Superior temporal gyrus (tissue), 1 donor: ENCODE measurements around the gene ADGRL1.
"Not testable (repeated sequence)": the region's sequence is repeated elsewhere in the genome, so short reads cannot be mapped to it uniquely, and the experiment has no call there.

Source experiments
- DNase-seq: peaks from one replicate; pipeline ENCODE4 v3.0.0-alpha.2; 2016; ENCODE audit errors: extremely low spot score

The ADGRL1 gene

DNA sequence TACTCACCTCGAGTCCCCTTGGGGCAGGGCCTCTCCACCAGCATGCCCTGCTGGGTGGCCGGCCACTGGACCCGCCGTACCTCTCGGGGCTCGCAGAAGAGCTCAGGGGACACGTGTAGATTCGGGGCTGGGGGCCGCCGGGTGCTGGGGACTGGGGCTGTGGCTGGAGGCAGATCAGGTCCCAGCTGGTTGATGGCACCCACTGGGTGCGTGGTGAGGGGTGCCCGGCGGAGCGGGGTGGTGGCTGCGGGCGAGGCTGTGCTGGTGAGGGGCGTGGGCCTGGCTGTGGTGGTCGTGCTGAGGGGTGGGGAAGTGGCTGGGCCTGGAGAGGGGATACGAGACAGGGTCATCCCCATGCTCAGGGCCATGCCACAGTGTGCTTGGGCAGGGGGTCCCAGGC lies 44.7 kb downstream of the ADGRL1 start:
- DNase-seq, result no peak

DNA sequence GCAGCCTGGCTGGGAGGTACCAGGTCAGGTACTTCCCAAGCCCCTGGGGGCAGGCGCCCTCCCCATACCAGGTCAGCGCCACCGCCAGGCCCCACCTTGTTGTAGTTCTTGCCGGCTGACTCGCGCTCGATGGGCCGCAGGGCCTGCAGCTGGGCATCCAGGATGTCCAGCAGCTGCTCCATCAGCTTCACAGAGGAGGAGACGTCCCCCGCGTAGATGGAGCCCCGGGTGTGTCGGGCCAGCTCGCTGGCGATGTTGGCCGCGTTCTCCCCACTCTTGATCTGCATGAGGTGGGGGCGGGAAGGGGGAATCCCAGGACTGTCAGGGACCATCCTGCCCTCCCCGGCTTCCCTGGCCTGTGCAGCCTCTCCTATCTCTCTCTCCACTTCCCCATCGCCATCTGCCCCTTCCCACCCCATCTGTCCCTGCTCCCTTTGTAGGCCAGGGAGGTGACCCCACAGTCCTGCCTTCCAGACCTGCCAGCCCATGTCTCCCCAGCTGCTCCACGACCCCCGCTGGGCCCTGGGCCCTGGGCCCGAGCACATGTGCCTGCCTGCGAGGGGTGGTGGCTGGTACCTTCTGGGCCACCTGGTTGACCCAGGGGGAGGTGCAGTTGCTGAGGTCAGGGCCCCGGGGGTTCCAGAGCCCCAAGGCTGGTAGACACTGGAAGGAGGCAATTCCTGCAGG lies 45.8 kb downstream of the ADGRL1 start:
- no peak for DNase-seq

DNA sequence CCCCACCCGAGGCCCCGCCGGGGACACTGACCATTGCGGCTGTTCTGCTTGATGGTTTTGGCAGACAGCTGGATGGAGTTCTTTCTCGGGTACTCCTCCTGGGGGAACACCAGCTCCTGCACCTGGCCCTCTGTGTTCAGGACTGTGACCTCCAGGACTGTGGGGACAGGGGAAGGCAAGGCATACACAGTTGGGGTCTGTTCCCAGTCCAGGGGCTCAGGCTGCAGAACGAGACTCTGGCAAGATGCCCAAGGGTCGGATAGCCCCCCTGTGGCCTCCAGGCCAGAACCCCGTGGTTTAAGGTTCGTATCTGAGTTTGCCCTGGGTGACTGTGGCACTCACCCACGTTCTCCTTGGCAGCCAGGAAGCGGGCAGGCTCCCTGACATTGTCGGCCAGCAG lies 46.9 kb downstream of the ADGRL1 start:
- no peak for DNase-seq

DNA sequence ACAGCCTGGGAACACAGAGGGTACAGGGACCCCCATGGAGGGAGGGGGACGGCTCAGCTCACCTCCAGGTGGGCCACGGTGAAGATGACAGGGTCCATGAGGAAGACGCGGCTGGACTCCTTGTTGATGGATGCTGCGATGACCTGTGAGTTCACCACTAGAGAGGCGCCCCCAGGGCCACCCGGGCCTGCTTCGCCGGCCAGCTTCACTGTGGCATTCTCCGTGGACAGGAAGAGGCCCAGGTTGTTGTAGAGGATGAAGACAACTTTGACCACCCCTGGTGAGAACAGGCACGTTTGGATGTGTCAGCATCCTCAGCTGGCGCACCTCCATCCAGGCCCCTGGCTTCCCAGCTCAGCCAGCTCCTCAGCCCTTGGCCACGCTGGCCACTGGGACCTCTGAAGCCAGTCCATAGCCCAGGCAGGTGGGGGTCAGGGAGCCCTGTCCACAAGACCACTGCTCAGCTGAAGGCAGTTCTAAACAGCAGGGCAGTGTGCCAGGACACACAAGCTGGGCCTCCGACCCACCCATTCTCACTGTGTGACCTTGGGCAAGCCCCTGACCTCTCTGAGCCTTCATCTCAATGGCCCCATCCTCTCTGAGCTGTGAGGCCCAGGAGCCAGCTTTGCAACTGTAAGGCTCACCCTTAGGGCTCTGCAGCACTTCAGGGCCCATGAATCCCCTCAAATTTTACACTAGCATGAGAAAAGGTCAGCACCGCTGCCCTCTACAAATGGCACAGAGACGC lies 47.5 kb downstream of the ADGRL1 start:
- no peak for DNase-seq

DNA sequence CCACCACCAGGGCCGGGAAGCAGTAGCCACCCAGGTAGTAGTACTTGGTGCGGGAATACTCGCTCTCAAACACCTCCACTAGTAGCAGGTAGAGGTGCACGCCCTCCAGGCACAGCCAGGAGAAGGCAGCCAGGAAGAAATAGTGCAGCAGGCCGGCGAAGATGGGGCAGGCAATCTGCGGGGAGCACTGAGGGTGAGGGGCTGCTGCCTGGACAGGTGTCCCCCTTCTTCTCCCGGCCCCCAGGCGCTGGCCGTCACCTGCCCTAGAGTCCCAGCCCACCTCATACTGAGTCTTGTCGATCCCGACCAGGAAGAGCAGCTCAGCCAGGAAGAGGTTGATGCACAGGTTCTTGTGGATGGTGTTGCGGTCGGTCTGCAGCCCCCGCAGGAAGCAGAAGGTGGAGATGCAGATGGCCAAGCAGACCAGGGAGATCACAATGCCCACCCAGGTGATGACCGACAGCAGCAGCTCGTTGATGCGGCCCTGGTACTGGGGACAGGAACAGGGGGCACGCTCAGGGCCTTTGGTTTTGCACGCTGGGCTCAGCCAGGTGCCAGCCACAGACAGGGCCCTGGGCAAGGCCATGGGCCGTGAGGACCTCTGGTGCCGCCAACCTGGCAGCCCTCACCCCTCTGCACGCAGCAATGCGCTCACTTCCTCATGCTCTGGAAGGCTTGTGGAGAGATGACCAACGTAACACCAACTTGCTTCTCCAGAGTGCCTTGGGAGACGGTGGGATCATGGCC lies 48.8 kb downstream of the ADGRL1 start:
- no peak for DNase-seq

DNA sequence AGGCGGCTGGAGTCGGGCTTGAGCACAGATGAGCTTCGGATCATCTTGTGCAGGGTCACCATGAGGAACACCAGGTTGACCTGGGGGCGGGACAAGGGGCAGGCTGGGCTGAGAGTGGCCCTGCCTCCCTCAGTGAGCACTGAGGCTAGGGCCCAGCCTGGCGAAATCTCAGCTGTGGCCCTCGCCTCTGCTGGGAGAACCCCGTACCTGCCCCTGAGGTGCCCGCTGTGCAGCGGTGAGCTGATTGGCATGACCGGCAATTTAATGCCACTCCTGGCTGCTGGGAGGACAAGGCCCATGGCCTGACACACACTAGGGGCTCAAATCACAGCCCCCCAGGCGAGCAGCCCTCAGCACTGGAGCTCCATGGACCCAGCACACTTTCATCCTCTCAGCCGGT lies 49.8 kb downstream of the ADGRL1 start:
- no peak for DNase-seq

DNA sequence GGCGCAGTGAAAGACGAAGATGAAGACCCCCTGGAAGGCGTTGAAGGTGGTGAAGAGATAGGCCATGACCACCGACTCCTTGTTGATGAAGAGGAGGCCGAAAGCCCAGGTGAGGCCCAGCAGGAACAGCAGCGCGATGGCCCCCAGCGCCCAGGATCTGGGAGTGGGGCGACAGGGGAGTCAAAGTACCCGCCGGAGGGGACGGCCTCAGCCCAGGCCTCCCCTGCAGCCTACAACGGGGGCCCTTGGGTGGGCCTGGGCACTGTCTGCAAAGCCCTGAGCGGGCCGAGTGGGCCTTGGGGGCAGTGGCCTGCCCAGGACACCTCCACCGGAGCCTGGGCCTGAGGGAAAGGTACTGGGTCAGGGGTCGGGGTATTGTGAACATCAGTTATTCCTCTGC lies 50.6 kb downstream of the ADGRL1 start:
- no peak for DNase-seq

DNA sequence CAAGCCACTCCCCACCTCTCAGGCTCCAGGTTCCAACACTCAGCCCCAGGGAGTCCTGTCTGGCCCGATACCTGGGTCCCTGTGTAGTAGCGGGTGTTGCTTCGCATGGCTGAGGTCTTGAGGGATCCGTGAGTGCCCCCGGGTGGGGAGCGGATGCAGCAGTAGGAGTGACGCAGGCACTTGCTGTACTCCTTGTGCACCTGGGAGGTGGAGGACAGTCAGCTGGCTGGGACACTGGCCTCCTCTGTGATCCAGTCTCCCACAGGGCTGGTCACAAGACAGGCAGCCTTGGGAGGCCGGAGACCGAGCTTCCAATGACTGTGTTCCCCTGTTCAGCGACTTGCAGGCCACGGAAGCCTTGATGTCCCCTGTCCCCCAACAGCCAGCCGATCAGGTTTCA lies 53.3 kb downstream of the ADGRL1 start:
- DNase-seq, result no peak

DNA sequence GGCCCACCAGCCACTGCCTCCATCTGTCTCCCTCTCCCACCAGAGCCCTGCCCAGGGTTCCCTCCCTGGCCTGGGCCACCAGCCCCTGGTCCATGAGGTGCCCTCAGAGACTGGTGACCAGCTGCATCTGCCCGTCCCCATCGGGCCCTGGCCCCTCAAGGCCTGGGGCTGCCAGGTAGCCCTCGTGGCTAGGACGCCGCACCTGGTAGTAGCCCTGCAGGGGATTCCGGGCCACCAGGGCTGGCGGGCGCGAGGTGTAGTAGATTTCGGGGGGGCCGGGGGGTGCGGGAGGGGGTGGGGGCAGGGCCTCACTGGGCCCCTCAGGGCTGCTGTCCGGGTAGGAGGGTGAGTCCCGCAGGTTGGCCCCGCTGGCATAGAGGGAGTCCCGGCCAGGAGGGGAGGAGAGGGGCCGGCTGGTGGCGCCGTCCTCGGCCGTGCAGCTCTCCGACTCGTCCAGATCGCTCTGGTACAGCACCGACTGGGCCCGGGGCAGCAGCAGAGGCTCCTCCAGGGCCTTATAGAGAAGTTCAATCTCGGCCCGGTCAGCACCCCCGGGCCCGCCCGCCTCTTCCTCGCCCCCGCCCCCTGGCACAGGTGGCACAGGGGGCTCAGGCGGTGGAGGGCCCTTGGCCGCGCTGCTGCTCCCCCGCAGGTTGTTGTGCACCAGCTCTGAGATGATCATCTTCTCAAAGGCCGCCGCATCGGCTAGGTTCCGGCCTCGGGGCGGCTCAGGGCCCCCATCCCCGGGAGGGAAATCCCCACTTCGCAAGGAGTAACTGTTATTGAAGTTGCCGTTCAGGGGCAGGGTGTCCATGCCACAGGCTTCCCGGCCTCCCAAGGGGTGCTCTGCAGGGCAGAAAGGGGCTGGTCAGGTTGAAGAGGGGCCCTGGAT lies 55.0 kb downstream of the ADGRL1 start:
- no peak for DNase-seq

DNA sequence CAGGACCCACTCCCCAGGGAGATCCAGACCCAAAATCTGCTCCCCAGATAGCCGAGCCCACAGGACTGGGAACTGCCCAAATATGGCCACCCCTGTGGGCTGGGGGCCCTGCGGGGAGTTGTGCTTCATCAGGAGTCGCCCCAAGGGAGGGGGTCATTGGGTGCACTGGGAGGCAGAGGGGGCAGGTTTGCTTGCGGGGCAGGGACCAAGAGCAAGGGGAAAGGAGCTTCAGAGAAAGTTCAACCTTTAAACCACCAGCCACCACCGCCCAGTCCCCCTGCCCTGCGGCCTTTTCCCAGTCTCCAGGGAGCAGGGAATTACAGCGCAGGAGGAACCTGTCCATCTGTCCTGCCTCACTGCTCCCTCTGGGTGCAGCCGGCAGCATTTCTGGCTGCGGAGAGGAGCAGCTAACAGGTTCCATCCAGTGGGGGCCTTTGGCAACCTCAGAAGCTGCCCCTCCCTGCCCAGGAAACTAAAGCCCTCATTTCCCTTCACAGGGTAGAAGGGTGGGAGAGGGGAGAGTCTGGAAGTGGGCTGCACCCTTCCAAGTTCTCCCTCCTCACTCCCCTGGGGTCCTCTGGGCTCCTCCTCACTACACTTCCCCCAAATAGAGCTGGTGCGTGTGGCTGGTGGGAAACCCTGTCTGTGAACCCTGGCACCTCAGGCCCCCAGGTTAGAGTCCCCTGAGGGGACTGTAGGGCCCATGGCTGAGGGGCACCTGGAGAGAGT lies 55.8 kb downstream of the ADGRL1 start:
- DNase-seq, result no peak

DNA sequence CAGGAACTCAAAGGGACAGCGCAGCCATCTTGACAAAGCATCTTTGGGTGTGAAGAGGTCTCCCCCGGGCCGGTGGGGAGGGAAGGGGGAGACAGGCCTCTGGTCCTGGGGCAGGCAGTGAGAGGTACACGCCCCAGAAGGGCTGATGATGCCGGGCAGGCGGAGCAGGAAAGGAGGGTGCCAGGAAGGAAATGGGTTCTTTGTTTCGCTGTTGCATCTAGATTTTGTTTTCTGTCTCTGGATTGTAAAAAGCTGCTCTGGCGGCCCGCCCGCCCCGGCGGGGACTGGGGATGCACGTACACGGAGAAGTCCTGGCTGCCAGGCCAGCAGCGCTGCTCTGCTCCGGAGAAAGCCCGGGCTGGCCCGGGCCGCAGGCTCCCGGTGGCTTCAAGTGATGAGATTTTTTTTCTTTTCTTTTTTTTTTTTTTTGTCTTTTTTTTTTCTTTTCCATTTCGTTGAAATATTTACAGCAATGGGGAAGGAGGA lies 56.4 kb downstream of the ADGRL1 start:
- DNase-seq, result peak; percentile 66

DNA sequence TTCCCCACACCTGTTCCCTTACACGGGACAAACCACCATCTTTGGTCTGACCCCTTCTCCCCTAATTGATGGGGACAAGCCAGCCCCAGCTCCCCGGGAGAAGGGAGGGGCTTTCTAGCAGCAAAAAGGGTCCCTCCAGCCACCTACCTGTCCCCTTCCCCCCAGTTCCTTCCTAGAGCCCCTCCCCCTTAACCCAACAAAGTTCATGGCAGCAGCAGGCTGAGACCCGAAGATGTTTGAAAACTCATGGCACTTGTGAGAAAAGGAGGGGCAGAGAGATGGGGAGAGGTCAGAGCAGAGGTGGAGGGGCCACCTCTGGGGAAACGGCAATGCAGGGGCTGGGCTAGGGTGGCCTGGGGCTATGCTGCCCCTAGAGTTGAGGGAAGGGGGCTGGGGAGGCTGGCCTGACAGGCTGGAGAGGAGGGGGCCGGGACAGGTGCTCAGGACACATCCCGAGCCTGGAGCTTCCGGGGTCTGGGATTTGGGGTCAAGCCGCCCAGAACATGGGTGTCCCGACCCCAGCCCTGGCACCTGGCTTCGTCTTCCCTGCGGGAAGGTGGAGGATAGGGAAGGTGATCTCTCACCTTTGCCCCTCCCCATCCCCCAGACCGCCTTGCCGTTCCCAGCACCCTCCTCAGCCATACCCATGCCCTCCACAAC lies 57.1 kb downstream of the ADGRL1 start:
- no peak for DNase-seq

DNA sequence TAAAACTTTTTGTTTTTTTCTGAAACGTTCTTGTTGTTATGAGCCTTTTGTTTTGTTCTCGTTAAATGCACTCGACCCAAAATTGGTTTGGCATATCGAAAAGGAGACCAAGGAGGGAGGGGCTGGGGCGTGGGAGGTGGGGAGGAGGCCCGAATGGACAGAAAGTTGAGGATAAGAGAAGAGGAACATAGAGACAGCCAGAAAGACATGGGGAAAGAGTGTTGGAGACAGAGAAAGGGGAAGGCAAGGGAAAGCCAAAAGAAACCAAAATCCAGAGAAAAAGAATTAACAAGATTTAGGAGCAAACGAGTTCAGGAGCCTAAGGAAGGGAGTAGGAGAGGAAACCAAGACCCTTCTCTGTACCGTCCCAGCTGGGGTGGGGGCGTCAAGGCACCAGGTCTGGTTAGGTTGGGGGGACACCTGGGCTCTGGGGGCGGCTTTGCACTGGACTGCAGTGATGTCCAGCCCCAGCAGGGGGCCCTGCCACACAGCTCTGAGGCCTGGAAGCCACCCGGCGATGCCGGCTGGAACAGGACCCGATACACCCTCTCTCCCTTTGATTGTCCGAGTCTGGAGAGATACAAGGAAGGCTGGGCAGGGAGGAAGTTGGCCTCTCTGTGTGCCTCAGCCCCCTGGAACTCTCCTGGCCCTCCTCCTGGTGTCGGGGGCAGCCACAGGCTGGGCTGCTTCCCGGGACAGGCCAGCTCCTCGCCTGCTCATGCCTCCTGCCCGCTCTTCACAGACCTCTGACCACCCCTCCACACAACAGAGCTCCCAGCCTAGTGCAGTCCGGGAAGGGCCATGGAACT lies 58.0 kb downstream of the ADGRL1 start:
- peak; percentile 76 for DNase-seq

DNA sequence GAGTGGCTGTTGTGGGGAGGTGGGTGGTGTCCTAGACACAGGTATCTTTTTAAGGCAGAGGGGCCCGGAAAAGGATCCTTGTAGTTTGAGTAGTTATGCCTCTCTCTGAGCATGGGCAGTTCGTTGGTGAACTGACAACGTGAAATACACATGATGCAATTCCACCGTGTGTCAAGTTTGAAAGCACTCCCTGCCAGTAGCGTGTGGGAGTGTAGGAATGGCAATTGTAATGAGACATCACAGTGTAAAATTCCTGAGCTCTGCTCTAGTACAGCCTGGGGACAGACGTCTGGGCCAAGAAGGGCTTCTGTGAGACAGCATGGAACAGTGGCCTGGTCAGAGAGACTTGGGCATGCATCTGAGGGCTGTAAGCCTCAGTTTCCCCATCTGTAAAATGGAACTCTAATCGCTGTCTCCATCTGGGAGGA lies 59.2 kb downstream of the ADGRL1 start:
- peak; percentile 45 for DNase-seq

DNA sequence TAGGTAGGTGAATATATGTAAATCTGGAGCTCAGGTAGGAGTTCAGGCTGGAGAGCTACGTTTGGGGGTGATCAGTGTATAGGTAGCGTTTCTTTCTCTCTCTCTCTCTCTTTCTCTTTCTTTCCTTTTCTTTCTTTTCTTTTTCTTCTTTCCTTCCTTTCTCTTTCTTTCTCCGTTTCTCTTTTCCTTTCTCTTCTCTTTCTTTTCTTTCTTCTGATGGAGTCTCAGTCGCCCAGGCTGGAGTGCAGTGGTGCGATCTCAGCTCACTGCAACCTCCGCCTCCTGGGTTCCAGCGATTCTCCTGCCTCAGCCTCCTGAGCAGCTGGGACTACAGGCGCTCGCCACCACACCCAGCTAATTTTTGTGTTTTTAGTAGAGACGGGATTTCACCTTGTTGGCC lies 59.8 kb downstream of the ADGRL1 start:
- DNase-seq, result not testable (repeated sequence)

DNA sequence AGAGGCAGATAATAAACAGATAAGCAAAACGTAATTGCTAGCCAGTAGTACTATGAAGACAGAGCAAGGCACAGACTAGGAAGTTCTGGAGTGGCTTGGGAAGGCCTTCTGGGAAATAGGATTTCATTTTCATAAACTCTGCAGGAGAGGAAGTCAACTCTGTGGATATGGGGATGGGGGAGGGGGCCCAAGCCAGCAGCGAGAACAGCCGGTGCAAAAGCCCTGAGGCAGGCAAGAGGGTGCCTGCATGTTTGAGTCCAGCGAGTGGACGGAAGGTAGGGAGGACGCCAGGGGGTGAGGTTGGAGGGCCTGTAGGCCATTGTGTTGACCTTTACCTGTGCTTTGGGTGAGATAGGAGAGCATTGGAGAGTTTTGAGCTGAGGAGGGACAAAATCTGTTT lies 60.6 kb downstream of the ADGRL1 start:
- DNase-seq, result no peak

DNA sequence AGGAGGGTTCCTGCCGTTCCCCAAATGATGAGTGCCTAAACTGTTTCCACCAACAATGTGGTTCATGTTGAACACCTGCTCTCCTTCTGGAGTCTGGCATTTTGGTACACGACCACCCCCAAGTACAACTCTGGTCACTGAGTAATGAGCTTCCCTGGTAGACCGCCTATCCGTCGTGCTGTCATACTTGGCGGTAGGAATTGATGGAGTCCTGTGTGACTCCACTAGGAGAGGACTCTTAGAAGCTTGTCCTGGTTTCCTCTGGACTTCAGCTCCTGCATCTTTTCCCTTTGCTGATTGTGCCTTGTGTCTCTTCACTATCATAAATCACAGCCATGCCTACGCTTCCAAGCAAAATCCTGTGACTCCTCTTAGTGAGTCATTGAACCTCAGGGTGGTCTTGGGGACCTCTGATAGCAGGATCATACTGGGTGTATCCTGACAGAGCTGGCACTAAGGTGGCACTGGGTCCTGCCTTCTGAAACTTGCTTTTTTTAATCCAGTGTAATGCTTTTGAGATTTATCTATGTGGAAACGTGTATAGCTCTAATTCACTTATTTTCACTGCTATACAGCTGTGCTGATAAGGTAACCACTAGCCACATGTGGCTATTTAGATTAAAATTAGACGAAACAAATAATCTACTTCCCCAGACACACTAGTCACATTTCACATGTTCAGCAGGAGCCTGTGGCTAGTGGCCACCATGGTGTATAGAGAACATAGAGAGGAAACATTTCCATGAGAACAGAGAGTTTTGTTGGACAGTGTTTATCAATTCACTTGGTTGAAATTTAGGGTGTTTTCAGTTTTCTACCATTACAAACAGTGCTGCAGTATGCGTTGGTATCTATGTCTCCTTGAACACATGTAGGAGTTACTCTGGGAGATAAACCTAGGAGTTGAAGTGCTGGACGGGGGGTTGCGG lies 63.4 kb downstream of the ADGRL1 start:
- DNase-seq, result no peak

DNA sequence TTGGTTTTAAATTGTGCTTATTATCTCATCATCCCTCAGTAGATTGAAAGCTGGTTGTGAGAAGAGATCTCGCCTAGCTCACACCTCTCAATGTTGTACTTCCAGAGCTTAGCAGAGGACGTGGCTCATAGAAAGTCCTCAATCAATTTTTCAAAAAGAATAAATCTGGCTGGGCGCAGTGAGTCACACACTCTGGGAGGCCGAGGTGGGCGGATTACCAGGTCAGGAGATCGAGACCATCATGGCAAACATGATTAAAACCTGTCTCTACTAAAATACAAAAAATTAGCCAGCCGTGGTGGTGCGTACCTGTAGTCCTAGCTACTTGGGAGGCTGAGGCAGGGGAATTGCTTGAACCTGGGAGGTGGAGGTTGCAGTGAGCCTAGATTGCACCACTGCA lies 64.9 kb downstream of the ADGRL1 start:
- no peak for DNase-seq
